Measurements from ENCODE around the gene CSMD2. TPM values are rescaled to one million over a fixed set of nuclear protein-coding genes. Genes with fewer than 3 reads are reported as not detected.

The CSMD2 gene
- total RNA-seq, 2 experiments from 2014 or later = not detected

GRCh38 chr1:34034036-34034435 lies 131.0 kb downstream of the CSMD2 start:
- H3K27ac Mint-ChIP-seq = no peak overlapping the region
- no peak for DNase-seq
- intact Hi-C loops (cut with DNase I, micrococcal nuclease) = no loop called here
- no peaks in the 10 kb centered on the region for H3K9me3 Mint-ChIP-seq
- H3K27ac ChIP-seq (ENCODE audit: low read depth in 1 of 2, low read length in 2 of 2) = no peak overlapping the region
- H3K36me3 Mint-ChIP-seq (ENCODE audit: low read depth) = no peaks in the 10 kb centered on the region
- H3K4me1 ChIP-seq (ENCODE audit: insufficient read depth, low read length) = no peaks in the 10 kb centered on the region
- H3K27me3 ChIP-seq (ENCODE audit: control insufficient read depth in 1 of 2, insufficient read depth in 2 of 2, low read length in 2 of 2) = no peaks in the 10 kb centered on the region
- H3K27me3 Mint-ChIP-seq = peaks cover 23% of the 10 kb centered on the region
- no peak for ATAC-seq (ENCODE audit: poor library complexity)
- H3K4me3 Mint-ChIP-seq = no peak overlapping the region
- H3K4me3 ChIP-seq (ENCODE audit: low read length) = no peak overlapping the region
- H3K36me3 ChIP-seq (ENCODE audit: insufficient read depth, low read length) = no peaks in the 10 kb centered on the region
- ChIA-PET POLR2A (no interaction called here), CTCF (no interaction called here)
- no peak for TF ChIP-seq CTCF (IDR thresholded peaks at IDR 0.05)
- H3K9me3 ChIP-seq (ENCODE audit: control insufficient read depth in 1 of 2, insufficient read depth in 1 of 2, low read length in 2 of 2) = no peaks in the 10 kb centered on the region
- no peaks in the 10 kb centered on the region for H3K4me1 Mint-ChIP-seq (ENCODE audit: low read depth)

GRCh38 chr1:34029954-34030353 lies 135.1 kb downstream of the CSMD2 start:
- Histone ChIP-seq H3K4me3 (ENCODE audit: low read length) (no peak overlapping the region), H3K9me3 (ENCODE audit: control insufficient read depth in 1 of 2, insufficient read depth in 1 of 2, low read length in 2 of 2) (no peaks in the 10 kb centered on the region), H3K36me3 (ENCODE audit: insufficient read depth, low read length) (no peaks in the 10 kb centered on the region), H3K27me3 (ENCODE audit: control insufficient read depth in 1 of 2, insufficient read depth in 2 of 2, low read length in 2 of 2) (no peaks in the 10 kb centered on the region), H3K27ac (ENCODE audit: low read depth in 1 of 2, low read length in 2 of 2) (no peak overlapping the region), H3K4me1 (ENCODE audit: insufficient read depth, low read length) (no peaks in the 10 kb centered on the region)
- no peak for TF ChIP-seq CTCF (IDR thresholded peaks at IDR 0.05)
- ATAC-seq (ENCODE audit: poor library complexity) (no peak), DNase-seq (no peak)
- no peak overlapping the region for H3K27ac Mint-ChIP-seq
- H3K27me3 Mint-ChIP-seq = peaks cover 34% of the 10 kb centered on the region
- no peaks in the 10 kb centered on the region for H3K9me3 Mint-ChIP-seq
- intact Hi-C loops (cut with DNase I, micrococcal nuclease) = no loop called here
- H3K4me1 Mint-ChIP-seq (ENCODE audit: low read depth) = no peaks in the 10 kb centered on the region
- no peaks in the 10 kb centered on the region for H3K36me3 Mint-ChIP-seq (ENCODE audit: low read depth)
- POLR2A ChIA-PET = no interaction called here
- no peak overlapping the region for H3K4me3 Mint-ChIP-seq
- CTCF ChIA-PET = no interaction called here

- ATAC-seq (ENCODE audit: poor library complexity) (no peak), DNase-seq (no peak)
- no peak overlapping the region for H3K27ac Mint-ChIP-seq
- Histone ChIP-seq H3K4me3 (ENCODE audit: low read length) (no peak overlapping the region), H3K27ac (ENCODE audit: low read depth in 1 of 2, low read length in 2 of 2) (no peak overlapping the region), H3K36me3 (ENCODE audit: insufficient read depth, low read length) (no peaks in the 10 kb centered on the region), H3K9me3 (ENCODE audit: control insufficient read depth in 1 of 2, insufficient read depth in 1 of 2, low read length in 2 of 2) (no peaks in the 10 kb centered on the region), H3K27me3 (ENCODE audit: control insufficient read depth in 1 of 2, insufficient read depth in 2 of 2, low read length in 2 of 2) (no peaks in the 10 kb centered on the region), H3K4me1 (ENCODE audit: insufficient read depth, low read length) (no peaks in the 10 kb centered on the region)
- H3K27me3 Mint-ChIP-seq = peaks cover 36% of the 10 kb centered on the region
- no peaks in the 10 kb centered on the region for H3K4me1 Mint-ChIP-seq (ENCODE audit: low read depth)
- ChIA-PET CTCF (no interaction called here), POLR2A (no interaction called here)
- no peaks in the 10 kb centered on the region for H3K9me3 Mint-ChIP-seq
- no peak for TF ChIP-seq CTCF (IDR thresholded peaks at IDR 0.05)
- H3K4me3 Mint-ChIP-seq = no peak overlapping the region
- intact Hi-C loops (cut with DNase I, micrococcal nuclease) = no loop called here
- no peaks in the 10 kb centered on the region for H3K36me3 Mint-ChIP-seq (ENCODE audit: low read depth)
These were observed 135.5 kb downstream of the CSMD2 start for GRCh38 chr1:34029515-34029914.

Data from CD4-positive, alpha-beta T cell (primary cell).